ENCODE results near the gene DNLZ. TPM values are rescaled to one million over a fixed set of nuclear protein-coding genes. Genes with fewer than 3 reads are reported as not detected.

The DNLZ gene
- total and polyA plus RNA-seq, 2 of the 4 experiments (the other 2 are of a cell fraction): 2.0 to 11.4 TPM

DNA sequence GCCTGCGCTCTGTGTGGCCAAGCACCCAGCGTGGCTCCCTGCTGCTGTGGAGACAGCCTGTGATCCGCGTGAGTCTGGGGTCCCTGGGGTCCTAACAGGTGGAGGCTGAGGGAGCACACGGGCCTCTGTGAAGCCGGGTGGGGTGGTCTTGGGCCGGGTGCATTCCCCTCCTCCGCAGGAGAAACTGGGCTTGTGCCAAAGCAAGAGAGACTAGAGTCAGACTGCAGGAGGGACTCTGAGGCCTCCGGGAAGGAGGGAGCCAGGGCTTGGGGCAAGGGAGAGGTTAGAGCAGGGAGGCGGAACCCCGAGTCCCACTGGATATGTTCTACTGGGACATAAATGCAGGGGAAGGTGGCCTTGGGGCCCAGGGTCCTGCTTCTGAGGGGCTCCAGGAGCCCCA is 10.5 kb downstream of the DNLZ start:
- intact Hi-C loops (cut with micrococcal nuclease): no loop called here
- Histone ChIP-seq H3K56ac (ENCODE audit: extremely low read depth, insufficient read depth, low read length) (no peak overlapping the region), H2AK5ac (ENCODE audit: low read depth, low read length) (no peak overlapping the region), H4K8ac (ENCODE audit: low read depth in 2 of 2, low read length in 2 of 2) (no peak overlapping the region), H4K91ac (ENCODE audit: insufficient read depth, low read depth, low read length) (no peak overlapping the region), H3K36me3 (ENCODE audit: control insufficient read depth, insufficient read depth, low read length) (peaks cover 72% of the 10 kb centered on the region), H2BK120ac (ENCODE audit: low read depth, low read length) (no peak overlapping the region), H2BK5ac (ENCODE audit: low read depth, low read length, poor library complexity, severe bottlenecking) (no peak overlapping the region), H4K20me1 (ENCODE audit: insufficient read depth, low read length) (peaks cover 34% of the 10 kb centered on the region), H3K9ac (ENCODE audit: low read depth, low read length) (no peak overlapping the region), H4K5ac (ENCODE audit: low read depth, low read length) (no peak overlapping the region), H3K27me3 (ENCODE audit: control insufficient read depth, insufficient read depth, low read length) (no peaks in the 10 kb centered on the region), H2AFZ (replicated peaks; ENCODE audit: low read length, poor library complexity) (no peak overlapping the region), H3K4me2 (ENCODE audit: low read depth, low read length) (no peak overlapping the region), H3K79me1 (ENCODE audit: low read depth in 1 of 2, low read length in 2 of 2) (peaks cover 0 to 45% of the 10 kb centered on the region in 2 experiments; a peak in 2 of 4 replicates), H3K23ac (ENCODE audit: low read depth, low read length) (no peak overlapping the region), H2BK20ac (ENCODE audit: low read depth, low read length) (no peak overlapping the region), H3K18ac (ENCODE audit: low read depth, low read length) (no peak overlapping the region), H3K4me3 (ENCODE audit: insufficient read depth, low read depth, low read length) (no peak overlapping the region), H3K9me3 (ENCODE audit: control insufficient read depth, insufficient read depth, low read length) (no peaks in the 10 kb centered on the region), H3K4ac (ENCODE audit: low read depth, low read length) (no peak overlapping the region), H3K14ac (replicated peaks; ENCODE audit: low read depth, low read length) (no peak overlapping the region), H2BK15ac (ENCODE audit: low read depth, low read length) (no peak overlapping the region), H3K4me1 (ENCODE audit: control insufficient read depth, insufficient read depth, low read length) (peaks cover 23% of the 10 kb centered on the region), H3K9me1 (ENCODE audit: insufficient read depth, low read length) (peaks cover 3% of the 10 kb centered on the region; the same call in 1 of the 2 replicates), H2AK9ac (replicated peaks; ENCODE audit: low read depth, low read length, poor library complexity) (peak overlapping the region; percentile 70), H3K27ac (ENCODE audit: insufficient read depth, low read length) (no peak overlapping the region)
- ChIA-PET CTCF (no interaction called here), POLR2A (ENCODE audit: unreplicated experiment) (no interaction called here)
- WGBS, 2 experiments (ENCODE audit: extremely low coverage in 2 of 2, insufficient read length in 1 of 2): 92% methylated on average over 8 of the region's 11 CpGs; no CpG with 5 or more reads in 1 of the 2 experiments
- DNase-seq (no peak), ATAC-seq (ENCODE audit: low read depth) (no peak)
- no TSS peak for BruUV-seq (replicated peaks)
- dilution Hi-C loops (cut with HindIII; ENCODE audit: low sequenced_read_pairs, unreplicated experiment): no loop called here
- in situ Hi-C loops (cut with MboI; ENCODE audit: low sequenced_read_pairs): no loop called here
- TF ChIP-seq CTCF (conservative IDR thresholded peaks at IDR 0.05; ENCODE audit: low read depth, low read length) (no peak), BHLHE40 (IDR thresholded peaks at IDR 0.05; ENCODE audit: low read depth, low read length) (no peak), RCOR1 (IDR thresholded peaks at IDR 0.05; ENCODE audit: insufficient replicate concordance, low read length) (no peak), MXI1 (IDR thresholded peaks at IDR 0.05; ENCODE audit: borderline replicate concordance, low read depth, low read length) (no peak), CHD1 (IDR thresholded peaks at IDR 0.05; ENCODE audit: low read depth, low read length) (no peak)
